HG02943 (cell line): ENCODE data around the gene USP47.

Experiments
- ATAC-seq: cut with Tn5 transposase; IDR thresholded peaks from one replicate; pipeline ENCODE4 v1.9.1; 2021; ENCODE audit warnings: mild to moderate bottlenecking, low read depth, moderate library complexity; ENCODE audit not compliant: unreplicated experiment

Gene USP47

DNA sequence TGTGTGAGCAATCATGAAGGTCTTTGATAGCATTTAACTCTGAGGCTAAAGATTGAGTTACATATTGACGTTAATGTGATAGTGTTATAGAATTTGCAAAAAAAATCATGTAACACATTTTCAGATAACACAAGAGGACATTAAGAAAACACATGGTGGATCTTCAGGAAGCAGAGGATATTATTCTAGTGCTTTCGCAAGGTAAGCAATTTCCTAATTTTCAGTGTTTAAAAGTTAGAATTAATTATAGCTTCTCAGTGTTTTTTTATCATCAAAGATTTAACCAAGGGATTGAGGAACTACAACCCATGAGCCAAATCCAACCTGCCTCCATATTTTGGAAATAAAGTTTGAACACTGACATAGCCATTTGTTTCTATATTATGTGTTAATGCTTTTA is 88.1 kb downstream of the USP47 start:
- no peak for ATAC-seq

DNA sequence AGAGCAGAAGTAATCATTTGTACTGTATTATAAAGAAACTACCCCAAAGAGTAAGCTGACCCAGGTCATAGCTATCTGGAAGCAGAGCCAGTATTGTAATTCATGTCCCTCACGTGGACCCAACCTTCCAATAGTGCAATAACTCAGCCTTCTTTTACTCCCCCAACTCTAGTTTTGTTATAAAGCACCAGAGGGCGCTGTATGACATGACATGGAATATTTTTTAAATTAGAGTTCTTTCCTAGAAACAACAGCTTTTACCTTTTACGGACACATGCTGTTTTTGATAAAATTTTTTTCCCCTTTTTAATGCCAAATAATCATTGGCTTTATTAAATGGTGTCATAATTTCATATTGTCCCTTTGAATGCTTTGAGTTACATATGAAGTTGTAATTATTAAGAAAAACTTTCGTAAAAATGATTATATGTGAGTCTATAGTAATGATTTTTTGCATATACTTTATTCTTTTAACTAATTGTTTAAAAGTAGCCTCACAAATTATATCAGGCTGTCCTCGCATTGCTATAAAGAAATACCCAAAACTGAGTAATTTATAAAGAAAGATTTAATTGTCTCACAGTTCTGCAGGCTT is 89.8 kb downstream of the USP47 start:
- no peak for ATAC-seq

DNA sequence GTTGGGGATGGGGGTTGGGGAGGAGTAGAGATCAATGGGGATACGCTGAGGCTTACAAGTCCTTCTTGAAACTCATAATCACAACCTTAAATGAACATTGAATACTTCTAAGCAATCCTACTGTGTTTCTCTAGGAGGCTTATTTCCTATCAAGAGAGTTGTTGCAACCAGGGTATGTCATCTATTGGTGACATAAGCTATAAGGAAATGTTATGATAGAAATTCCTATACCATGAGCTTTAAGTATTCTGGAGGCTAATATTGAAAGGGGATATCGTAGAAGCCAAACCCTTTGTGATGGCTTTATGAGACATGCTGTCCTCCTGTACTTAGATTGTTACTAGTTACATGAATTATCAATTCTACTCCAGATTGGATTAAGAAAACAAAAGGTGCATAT is 93.8 kb downstream of the USP47 start:
- no peak for ATAC-seq

DNA sequence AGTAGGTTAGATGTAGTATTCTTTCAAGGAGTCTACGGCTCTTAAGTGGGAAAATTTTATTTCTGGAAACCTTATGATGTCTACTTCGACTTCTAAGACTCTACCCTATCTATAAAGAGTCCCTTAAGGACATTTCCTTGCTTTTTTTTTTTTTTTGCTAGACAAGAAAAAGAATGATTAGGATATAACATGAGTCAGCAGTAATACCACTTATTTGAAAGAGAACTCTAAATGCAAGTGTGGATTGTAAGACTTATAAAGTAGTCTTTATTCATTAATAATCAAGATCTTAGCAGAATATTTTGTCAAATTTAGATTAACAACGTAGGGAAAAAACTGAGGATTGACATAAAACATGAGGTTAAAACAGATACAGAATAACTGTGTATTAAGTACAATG is 95.7 kb downstream of the USP47 start:
- no peak for ATAC-seq

DNA sequence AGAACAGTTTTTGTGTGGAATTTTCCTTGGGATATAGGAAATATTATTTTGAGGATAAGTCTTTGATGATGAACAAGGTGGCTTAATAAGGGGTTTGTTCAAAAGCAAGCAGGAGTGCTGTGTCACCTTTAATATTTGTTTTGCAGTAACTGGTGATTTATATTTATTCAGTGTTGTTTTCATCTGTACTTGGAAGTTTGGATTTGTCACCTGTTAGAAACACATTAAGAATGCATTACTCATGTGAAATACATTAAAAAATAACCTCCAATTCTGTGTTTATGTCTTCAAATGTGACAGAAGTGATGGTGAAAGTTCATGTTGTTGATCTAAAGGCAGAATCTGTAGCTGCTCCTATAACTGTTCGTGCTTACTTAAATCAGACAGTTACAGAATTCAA is 96.2 kb downstream of the USP47 start:
- ATAC-seq, result no peak

DNA sequence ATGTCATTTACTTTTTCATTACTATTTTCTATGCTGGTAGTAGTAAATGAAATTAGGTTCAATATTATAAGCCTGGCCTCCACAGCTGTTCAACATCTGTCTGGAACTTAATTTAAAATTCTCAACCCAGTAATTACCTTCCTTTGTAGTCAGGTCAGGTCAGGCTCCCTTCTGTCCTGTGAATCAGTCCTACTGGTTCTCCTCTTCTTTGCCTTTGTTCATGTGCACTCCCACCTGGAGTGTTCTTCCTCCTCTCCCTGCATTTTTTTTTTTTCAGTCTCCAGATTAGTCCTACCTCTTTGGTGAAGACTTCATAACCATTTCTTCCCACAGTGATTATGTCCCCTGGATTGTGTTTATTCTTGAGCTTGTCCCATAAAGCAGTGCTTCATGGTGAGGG is 98.8 kb downstream of the USP47 start:
- ATAC-seq, result no peak

DNA sequence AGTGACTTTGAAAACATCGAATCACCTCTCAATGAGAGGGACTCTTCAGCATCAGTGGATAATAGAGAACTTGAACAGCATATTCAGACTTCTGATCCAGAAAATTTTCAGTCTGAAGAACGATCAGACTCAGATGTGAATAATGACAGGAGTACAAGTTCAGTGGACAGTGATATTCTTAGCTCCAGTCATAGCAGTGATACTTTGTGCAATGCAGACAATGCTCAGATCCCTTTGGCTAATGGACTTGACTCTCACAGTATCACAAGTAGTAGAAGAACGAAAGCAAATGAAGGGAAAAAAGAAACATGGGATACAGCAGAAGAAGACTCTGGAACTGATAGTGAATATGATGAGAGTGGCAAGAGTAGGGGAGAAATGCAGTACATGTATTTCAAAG is 100.9 kb downstream of the USP47 start:
- ATAC-seq, result no peak

DNA sequence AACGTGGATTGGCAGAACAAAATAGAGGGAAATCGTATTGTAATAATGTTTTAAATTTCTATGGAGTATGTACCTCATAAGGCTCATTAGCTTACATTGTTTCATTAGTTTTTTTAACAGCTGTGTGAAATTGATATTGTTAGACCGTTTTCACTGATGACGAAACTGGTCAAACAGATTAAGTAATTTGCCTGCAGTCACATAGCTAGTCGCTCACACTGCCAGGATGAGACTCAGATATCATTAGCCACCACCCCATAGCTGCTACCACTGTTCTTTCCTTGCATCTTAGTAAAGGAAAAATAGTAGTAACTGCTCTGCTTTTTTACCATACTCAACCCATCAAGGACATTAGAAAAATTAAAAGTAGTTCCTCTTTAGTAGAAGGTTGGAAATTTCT is 102.7 kb downstream of the USP47 start:
- ATAC-seq, result no peak

DNA sequence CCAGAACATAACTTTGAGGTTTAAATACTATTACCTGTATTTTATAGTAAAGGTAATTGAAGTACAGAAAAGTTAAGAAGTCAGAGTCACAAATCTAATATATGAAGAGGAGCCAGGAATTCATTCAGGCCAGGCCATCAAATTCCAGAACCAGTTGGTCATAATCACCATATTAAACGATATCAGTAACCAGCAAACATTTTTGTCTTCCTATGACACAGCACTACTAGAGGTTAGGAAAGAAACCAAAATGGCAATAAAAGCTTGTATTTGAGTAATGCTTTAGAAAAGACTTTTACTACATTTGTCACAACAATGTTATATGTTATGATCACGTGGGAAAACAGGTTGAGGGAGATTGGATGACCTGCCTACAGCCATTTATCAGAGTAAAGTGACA is 104.4 kb downstream of the USP47 start:
- no peak for ATAC-seq

DNA sequence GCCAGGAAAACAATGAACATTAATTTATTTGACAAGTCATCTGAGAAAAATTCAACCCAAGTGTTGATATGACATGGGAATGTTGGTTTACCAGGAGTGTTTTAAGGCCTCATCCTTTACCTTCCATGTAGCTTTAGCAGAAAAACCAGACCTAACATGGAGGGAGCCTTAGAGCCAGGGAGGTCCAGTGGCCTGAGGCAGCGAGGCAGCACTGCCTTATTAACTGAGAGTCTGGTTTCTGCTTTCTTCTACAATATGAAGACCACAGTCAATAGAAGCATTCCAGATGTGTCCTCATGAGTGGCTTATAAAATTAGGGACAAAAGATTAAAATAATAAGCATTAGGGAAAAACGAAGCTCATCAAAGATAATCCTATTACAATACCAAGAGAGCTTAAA is 105.1 kb downstream of the USP47 start:
- no peak for ATAC-seq

DNA sequence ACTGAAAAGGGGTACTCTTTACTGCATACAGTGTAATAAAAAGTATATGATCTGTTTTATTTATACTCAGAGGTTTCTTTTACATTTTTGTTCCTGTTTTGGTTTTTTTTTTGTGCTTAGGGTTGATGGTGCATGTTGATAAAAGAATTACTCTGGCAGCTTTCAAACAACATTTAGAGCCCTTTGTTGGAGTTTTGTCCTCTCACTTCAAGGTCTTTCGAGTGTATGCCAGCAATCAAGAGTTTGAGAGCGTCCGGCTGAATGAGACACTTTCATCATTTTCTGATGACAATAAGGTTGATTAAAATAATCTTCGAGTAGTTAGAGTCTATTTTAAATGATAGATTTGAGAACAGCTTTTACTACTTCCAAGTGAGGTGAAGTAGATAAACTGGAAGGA is 106.1 kb downstream of the USP47 start:
- no peak for ATAC-seq

DNA sequence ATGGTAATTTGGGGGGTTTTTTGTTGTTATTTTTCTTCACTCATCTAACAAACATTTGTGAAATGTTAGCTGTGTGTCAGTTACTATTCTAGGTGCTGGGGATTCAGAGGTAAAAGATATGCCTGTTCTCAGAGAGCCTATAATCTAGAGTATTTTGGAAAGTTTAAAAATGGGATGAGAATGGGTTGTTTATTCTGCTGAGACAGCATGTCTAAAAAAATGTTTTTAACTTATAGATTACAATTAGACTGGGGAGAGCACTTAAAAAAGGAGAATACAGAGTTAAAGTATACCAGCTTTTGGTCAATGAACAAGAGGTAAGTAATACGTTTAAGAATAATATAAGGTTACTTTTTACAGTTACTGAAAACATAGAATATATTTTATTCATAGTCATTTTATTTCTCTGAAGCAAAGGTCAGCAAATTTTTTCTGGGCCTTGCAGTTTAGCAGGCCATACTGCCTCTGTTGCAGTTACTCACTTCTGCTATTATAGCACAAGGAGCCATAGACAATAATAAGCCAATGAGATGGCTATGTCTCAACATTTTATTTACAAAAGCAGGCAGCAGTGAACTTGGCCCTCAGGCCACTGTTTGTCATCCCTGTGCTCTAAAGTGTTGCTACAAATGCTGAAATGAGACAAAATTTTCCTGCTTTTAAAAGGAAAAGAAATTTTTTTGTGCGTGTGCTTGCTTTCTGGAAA is 106.6 kb downstream of the USP47 start:
- ATAC-seq, result no peak

DNA sequence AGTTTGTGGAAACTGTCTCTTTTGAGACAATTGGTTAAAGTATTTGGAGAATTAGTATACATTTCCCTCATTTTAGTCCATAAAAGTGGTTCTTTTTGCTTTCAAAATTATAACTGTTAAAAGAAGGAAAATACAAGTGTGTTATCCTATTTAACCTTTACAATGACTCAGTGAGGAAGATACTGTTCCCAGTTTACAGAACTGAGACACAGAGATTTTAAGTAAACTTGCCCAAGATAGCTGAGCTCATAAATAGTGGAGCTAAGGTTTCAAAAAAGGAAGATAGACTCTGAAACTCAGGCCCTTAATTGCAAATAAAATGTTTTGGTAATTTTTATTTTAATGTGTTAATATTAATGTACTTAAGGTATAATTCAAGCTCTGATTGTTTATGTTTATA is 107.7 kb downstream of the USP47 start:
- ATAC-seq, result no peak

DNA sequence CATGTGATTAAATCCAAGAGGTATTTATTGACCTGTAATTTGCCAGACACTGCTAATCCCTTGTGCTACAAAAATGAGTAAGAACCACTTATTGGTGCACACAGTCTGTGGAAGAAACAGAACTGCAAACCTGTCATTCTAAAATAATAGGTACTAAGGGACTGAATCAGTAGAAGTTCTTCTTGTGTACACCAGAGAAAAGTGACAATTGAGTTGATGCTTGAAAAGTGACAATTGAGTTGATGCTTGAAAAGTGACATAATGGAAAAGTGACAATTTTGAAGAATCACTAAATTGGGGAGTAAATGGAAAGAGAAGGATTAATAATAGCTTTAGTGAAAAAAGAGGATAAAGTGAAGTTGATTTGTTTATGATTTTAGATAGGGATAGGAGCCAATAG is 110.3 kb downstream of the USP47 start:
- ATAC-seq, result no peak

DNA sequence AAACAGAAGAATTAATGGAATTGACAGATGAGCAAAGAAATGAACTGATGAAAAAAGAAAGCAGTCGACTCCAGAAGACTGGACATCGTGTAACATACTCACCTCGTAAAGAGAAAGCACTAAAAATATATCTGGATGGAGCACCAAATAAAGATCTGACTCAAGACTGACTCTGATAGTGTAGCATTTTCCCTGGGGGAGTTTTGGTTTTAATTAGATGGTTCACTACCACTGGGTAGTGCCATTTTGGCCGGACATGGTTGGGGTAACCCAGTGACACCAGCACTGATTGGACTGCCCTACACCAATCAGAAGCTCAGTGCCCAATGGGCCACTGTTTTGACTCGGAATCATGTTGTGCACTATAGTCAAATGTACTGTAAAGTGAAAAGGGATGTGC is 114.2 kb downstream of the USP47 start:
- ATAC-seq, result no peak

DNA sequence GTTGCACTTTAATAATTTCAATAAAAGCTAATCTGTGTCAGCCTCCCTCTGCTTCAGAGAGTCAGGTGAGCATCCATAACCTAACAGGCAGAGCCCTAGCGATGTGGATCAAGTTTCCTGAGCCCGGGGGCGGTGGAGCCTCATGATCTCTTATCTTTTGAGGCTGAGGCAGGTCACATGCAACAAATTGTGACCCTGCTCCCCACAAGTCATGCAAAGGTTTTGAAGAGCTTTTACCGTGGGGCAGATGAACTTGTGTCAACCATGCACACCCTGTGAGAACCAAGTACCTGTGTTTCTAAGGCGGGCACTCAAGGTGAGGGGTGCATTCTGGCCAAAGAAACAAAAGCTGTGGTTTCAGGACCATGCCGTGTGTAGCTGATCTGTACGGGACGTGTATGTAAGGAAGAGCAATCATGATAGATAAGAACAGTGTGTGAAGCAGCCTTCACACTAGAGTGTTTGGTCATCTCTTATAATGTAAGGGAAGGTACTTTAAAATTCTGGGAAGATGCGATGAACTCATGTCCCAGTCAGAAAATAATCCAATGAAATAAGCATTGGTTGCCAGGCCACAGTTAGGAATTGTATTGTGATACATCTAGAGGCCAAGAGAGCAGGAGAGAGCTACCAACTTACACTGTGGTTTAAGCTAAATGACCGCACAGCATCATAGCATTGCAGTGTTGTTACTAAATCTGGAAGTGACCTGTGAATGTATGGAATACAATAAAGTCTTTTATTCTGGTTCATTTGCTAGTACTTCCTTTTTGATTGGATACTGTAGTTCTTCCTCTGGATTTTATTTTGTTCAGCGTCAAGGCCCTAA is 116.8 kb downstream of the USP47 start:
- ATAC-seq, result no peak

DNA sequence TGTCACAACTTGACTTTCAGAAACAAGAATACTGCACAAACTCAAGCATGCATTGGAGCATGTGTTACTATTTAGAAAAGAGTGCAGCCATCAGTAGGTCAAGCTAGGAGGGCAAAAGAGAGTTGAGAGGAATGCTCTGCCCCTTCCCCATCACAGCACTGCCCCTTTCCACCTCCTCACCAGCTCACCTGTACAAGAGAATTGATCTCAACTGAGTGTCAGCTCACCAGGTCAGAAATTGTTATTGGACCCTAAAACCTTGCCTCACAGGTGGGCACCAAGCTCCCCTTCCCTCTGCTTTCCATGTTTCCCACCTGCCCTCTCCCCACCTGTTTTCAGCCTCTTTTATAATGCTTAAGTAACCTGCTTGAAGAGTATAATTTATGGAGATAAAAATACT is 117.8 kb downstream of the USP47 start:
- no peak for ATAC-seq

DNA sequence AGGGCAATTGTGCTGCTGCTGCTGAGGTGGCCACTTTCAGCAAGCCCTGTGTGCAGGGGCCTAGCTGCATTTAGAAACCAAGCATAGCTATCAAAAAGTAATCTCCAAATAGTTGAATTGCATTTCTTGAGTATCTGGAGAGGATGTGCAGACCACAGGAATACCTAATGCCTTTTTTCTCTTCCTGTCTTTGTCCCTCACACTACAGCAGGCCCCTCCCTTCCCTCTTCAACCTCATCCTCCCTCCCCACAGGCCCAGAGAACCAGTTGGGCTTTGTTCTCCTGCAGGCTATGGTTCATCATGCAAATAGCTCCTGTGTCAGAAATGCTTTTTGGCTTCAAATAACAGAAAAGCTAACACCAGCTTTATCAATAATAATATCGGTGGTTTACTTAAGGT is 118.9 kb downstream of the USP47 start:
- no peak for ATAC-seq

DNA sequence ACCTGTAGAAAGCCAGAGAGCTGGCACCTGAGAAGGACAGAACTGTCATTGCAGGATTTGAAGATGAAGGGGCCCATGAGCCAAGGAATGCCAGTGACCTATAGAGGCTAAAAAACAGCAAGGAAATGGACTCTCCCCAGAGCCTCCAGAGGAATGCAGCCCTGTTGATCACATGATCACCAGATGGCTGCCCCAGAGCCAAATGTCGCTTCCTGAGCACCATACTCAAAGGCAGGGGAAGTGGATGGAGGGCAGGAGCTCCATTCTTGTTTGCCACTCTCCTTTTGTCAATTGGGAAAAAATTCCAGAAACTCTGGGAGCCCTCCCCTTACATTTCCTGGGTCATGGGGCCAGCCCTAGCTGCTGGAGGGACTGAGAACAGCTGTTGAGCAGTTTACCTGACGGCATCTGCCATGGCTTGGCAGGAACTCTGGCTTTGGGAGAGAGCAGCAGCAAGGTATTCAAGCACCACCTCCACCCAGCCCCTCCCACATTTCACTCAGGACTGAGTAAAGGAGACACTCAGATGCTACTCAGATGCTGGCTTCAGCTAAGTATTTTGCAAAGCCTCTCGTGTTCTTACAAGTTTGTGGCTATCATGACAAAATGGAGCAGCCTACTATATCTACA is 119.7 kb downstream of the USP47 start:
- ATAC-seq, result no peak

DNA sequence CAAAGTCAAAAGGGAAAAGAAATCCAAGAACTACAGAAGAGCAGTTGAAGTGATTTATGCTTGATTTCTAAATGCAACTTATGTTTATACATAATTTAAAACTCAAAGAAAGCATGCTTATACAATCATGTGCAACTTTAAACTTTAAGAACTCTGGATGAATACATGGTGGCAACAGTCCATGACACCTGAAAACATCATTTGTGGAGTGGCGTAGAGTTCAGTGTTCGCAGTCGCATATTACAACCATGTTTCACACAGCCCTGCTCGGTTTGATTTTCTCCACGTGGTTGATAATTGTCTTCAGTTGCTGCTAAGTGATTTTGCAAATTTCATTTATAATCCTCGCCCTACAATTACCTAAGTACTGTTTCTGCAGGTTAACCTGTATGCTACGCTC is 121.3 kb downstream of the USP47 start:
- ATAC-seq, result no peak
